Testis (tissue), 3 donors: ENCODE measurements around the gene COX7A1. TPM values are rescaled to one million over a fixed set of nuclear protein-coding genes. Genes with fewer than 3 reads are reported as not detected.
A peak's percentile ranks its signal among the peaks of the same experiment; 100 is the strongest.

Source experiments
- DNase-seq: peaks from one replicate; pipeline ENCODE4 v3.0.0-alpha.2; 2019
- H3K27ac ChIP-seq, 2 donors: fragments of 200-600 bp; sonication (generic); one replicate each; pipeline ENCODE4 v1.5.1; 2019
- H3K27me3 ChIP-seq: fragments of 200-600 bp; sonication (generic); one replicate; pipeline ENCODE4 v1.5.1; 2019
- H3K36me3 ChIP-seq: fragments of 200-600 bp; sonication (generic); one replicate; pipeline ENCODE4 v1.5.1; 2017; ENCODE audit warnings: low read depth; ENCODE audit errors: missing control alignments
- H3K4me1 ChIP-seq: fragments of 200-600 bp; sonication (generic); one replicate; pipeline ENCODE4 v1.5.1; 2019
- H3K4me3 ChIP-seq, 2 donors: fragments of 200-600 bp; sonication (generic); one replicate each; pipeline ENCODE4 v1.5.1; 2017 to 2019
- H3K9me3 ChIP-seq: fragments of 200-600 bp; sonication (generic); one replicate; pipeline ENCODE4 v1.5.1; 2017
- CTCF ChIP-seq, 3 experiments: fragments of 450-650 bp in 2 of 3; fragments of 200-600 bp in 1 of 3; sonication (generic) in 1 of 3; IDR thresholded peaks; one replicate each; pipeline ENCODE4 v1.5.1; 2016 to 2019; ENCODE audit warnings: antibody characterized with exemption in 3 of 3, mild to moderate bottlenecking in 2 of 3, moderate library complexity in 1 of 3
- POLR2A ChIP-seq: fragments of 450-650 bp; IDR thresholded peaks from one replicate; pipeline ENCODE4 v1.6.1; 2017; ENCODE audit warnings: antibody characterized with exemption, mild to moderate bottlenecking, moderate library complexity
- WGBS, 2 donors: methylation state at CpG; one replicate each; pipeline ENCODE4 v1.1.5; 2018; 5-methylcytosine and 5-hydroxymethylcytosine counted together
- intact Hi-C: fragments of 100-400 bp; cut with DNase I; formaldehyde crosslinking; loops from one replicate; pipeline ENCODE4 v1.15.1; 2023; ENCODE audit warnings: low total_unique reads
- polyA plus RNA-seq: library from polyadenylated mRNA; stranded (reverse); fragments of 350-450 nt; fragmentation: Illumina TruSeq; extraction: RNeasy Lipid Tissue Mini Kit (QIAGEN cat#74804); gene quantifications from one replicate; pipeline ENCODE4 v1.2.3, GENCODE V29; 2014; ENCODE audit warnings: low read depth, low replicate concordance; ENCODE audit not compliant: insufficient read depth
- total RNA-seq, 2 donors: library from RNA; depleted of rRNA; stranded (reverse); fragments of >200 nt; gene quantifications; one replicate each; pipeline ENCODE4 v1.2.3, GENCODE V29; 2016

The COX7A1 gene
- total and polyA plus RNA-seq, 3 donors from 2014 or later = 0.79 to 25.4 (median 4.8) TPM

GRCh38 chr19:36151144-36152018 is 866 bp downstream of the COX7A1 start:
- Histone ChIP-seq H3K4me3 (peak overlapping the region; percentile 61 to 72), H3K9me3 (no peaks in the 10 kb centered on the region), H3K36me3 (no peaks in the 10 kb centered on the region), H3K4me1 (peaks cover 14% of the 10 kb centered on the region), H3K27ac (peak overlapping the region; percentile 92 to 96), H3K27me3 (no peaks in the 10 kb centered on the region)
- no peak for TF ChIP-seq POLR2A
- peak; percentile 41 for DNase-seq
- intact Hi-C loops = no loop called here
- WGBS, 2 donors = 18 to 22% methylated on average over 25 to 43 of the region's 47 CpGs

DNA sequence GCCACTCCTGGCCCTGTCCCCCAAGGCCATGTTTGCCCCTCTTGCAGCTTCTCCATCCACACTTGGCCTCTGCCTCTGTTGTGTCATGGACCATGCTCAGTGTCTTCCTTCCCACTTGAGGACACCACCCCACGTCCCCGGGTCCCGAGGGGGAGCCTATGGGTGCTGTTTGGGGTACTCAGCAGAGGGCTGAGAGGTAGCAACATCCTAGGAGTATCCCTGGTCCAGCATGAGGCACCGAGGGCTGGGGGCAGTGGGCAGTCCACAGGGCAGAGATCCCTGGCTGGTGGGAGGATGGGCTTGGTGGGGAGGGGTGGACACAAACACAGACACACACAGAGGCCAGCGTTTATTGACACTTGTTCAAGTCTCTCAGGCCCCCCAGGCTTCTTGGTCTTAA is 1.7 kb downstream of the COX7A1 start:
- DNase-seq = no peak
- intact Hi-C loops = no loop called here
- H3K4me1 ChIP-seq = peaks cover 14% of the 10 kb centered on the region
- H3K27ac ChIP-seq = peak overlapping the region; percentile 92 to 96
- WGBS, 2 donors = 63 to 70% methylated on average over 2 to 5 of the region's 5 CpGs
- no peak for TF ChIP-seq CTCF (IDR thresholded peaks at IDR 0.05)
- no peak for TF ChIP-seq POLR2A
- H3K36me3 ChIP-seq = no peaks in the 10 kb centered on the region
- no peak overlapping the region for H3K4me3 ChIP-seq
- no peaks in the 10 kb centered on the region for H3K27me3 ChIP-seq
- H3K9me3 ChIP-seq = no peaks in the 10 kb centered on the region

- Histone ChIP-seq H3K9me3 (no peaks in the 10 kb centered on the region), H3K4me3 (no peak overlapping the region), H3K4me1 (peaks cover 14% of the 10 kb centered on the region), H3K27me3 (no peaks in the 10 kb centered on the region), H3K36me3 (no peaks in the 10 kb centered on the region), H3K27ac (no peak overlapping the region)
- DNase-seq = no peak
- 78 to 84% methylated on average over 10 to 13 of the region's 13 CpGs for WGBS, 2 donors
- intact Hi-C loops = no loop called here
- TF ChIP-seq POLR2A (no peak), CTCF (IDR thresholded peaks at IDR 0.05) (no peak)
Observed at GRCh38 chr19:36149673-36150406, 2.4 kb downstream of the COX7A1 start.

DNA sequence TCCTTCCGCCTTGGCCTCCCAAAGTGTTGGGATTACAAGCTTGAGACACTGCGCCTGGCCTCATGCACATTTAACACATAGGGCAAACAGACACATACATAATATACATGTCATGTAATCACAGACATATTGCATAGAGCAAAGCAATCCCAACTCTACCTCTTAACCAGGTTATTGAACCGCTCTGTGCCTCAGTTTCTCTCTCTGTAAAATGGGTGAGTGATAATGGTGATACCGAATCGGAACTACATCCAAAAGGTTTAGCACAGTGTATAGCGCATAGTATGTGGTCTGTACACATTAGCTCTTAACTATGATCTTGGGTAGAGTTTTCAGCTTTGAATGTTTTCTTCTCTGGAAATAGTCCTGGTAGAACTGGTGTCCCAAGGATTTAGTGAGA is 7.6 kb downstream of the COX7A1 start:
- no peaks in the 10 kb centered on the region for H3K36me3 ChIP-seq
- intact Hi-C loops = no loop called here
- no peak overlapping the region for H3K4me3 ChIP-seq
- H3K27ac ChIP-seq = no peak overlapping the region
- DNase-seq = no peak
- WGBS, 2 donors = 95 to 99% methylated on average over 6 of the region's 6 CpGs
- H3K9me3 ChIP-seq = no peaks in the 10 kb centered on the region
- peaks cover 8% of the 10 kb centered on the region for H3K4me1 ChIP-seq
- no peak for TF ChIP-seq POLR2A
- no peak for TF ChIP-seq CTCF (IDR thresholded peaks at IDR 0.05)
- H3K27me3 ChIP-seq = no peaks in the 10 kb centered on the region

DNA sequence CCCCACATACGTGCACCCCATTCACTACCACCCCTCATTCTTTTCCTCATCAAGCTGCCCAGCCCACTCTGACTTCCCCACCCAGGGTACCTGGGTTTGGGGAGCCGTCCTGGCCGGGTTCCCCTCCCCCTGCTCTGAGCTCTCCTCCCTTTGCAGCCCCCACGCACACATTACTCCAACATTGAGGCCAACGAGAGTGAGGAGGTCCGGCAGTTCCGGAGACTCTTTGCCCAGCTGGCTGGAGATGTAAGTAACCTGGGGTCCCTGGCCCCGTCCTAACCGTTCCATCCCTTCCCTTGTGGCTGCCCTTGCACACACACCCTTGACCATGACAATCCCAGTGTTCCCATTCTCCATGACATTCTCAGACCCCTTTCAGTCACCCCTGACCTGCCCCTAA is 9.8 kb downstream of the COX7A1 start:
- no peak for DNase-seq
- intact Hi-C loops = no loop called here
- H3K9me3 ChIP-seq = no peaks in the 10 kb centered on the region
- peaks cover 8% of the 10 kb centered on the region for H3K4me1 ChIP-seq
- WGBS, 2 donors = 62 to 71% methylated on average over 9 of the region's 9 CpGs
- TF ChIP-seq CTCF (IDR thresholded peaks at IDR 0.05) (no peak), POLR2A (no peak)
- no peak overlapping the region for H3K27ac ChIP-seq
- H3K27me3 ChIP-seq = no peaks in the 10 kb centered on the region
- no peaks in the 10 kb centered on the region for H3K36me3 ChIP-seq
- H3K4me3 ChIP-seq = peak overlapping the region in 1 of 2 donors; percentile 94
